ENCODE results near the gene CD300H.

CD300H gene

DNA sequence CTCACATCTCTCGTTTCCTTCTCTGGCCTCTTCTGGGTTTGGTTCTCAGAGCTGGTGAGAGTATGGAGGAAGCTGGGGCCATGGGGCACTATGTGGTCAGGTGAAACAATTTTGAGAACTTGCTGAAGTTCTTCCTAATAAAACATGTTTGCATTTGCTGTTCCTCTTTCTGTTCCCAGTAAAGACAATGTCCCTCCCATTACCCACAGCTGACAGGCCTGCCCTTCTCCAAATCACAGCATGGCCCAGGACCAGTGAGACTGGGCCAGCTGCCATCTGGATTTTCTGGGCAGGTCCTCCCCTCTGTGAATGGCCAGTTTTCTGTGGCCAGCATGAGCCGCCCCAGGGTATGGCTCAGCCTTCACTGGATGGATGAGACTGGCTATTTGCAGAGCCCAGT lies at the start of gene CD300H:
TSS of gene CD300H (minus strand) at position 113 of the 400 bp plus-strand sequence.
- H3K4me1 ChIP-seq (ENCODE audit: control insufficient read depth in 1 of 2, insufficient read depth in 2 of 2, low read length in 2 of 2): peaks cover 0 to 10% of the 10 kb centered on the region in 2 donors
- H3K27me3 ChIP-seq (ENCODE audit: control insufficient read depth in 1 of 2, insufficient read depth in 2 of 2, low read length in 2 of 2): peaks cover 0 to 14% of the 10 kb centered on the region in 2 donors
- H3K4me3 ChIP-seq (ENCODE audit: low read depth in 1 of 2, low read length in 2 of 2): no peak within 1 kb of the TSS
- H3K9ac ChIP-seq (ENCODE audit: low read depth in 1 of 2, low read length in 2 of 2): no peak within 1 kb of the TSS
- no peaks in the 10 kb centered on the region for H3K36me3 ChIP-seq (ENCODE audit: control insufficient read depth in 1 of 2, insufficient read depth in 2 of 2, low read length in 2 of 2)
- H3K9me3 ChIP-seq (ENCODE audit: control insufficient read depth in 1 of 2, low read length in 2 of 2): no peaks in the 10 kb centered on the region
- H3K27ac ChIP-seq (ENCODE audit: low read depth, low read length): no peak within 1 kb of the TSS

DNA sequence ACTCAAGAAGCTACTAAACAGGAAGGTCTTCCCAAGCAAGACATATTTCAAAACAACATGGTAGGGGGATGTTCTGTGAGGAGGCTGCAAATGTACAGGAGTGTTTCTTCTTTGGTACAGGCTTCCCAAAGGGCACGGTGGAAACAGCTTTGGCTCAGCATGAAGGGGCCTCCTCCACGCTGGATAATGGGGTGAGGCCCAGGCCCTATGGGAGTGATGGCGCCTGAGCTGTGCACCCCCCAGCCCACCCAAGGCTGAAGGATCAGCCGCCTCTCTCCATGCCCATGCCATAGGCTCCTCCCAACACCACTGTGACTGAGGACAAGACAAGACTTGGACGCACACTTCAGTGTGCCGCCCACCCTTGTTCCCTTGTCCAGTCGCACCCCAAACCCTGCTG lies 49.4 kb upstream of the CD300H start:
- Histone ChIP-seq H3K27me3 (ENCODE audit: control insufficient read depth in 1 of 2, insufficient read depth in 2 of 2, low read length in 2 of 2) (peaks cover 0 to 4% of the 10 kb centered on the region in 2 donors), H3K9me3 (ENCODE audit: control insufficient read depth in 1 of 2, low read length in 2 of 2) (no peaks in the 10 kb centered on the region), H3K4me1 (ENCODE audit: control insufficient read depth in 1 of 2, insufficient read depth in 2 of 2, low read length in 2 of 2) (no peaks in the 10 kb centered on the region), H3K9ac (ENCODE audit: low read depth in 1 of 2, low read length in 2 of 2) (no peak overlapping the region), H3K27ac (ENCODE audit: low read depth, low read length) (no peak overlapping the region), H3K36me3 (ENCODE audit: control insufficient read depth in 1 of 2, insufficient read depth in 2 of 2, low read length in 2 of 2) (no peaks in the 10 kb centered on the region), H3K4me3 (ENCODE audit: low read depth in 1 of 2, low read length in 2 of 2) (no peak overlapping the region)

DNA sequence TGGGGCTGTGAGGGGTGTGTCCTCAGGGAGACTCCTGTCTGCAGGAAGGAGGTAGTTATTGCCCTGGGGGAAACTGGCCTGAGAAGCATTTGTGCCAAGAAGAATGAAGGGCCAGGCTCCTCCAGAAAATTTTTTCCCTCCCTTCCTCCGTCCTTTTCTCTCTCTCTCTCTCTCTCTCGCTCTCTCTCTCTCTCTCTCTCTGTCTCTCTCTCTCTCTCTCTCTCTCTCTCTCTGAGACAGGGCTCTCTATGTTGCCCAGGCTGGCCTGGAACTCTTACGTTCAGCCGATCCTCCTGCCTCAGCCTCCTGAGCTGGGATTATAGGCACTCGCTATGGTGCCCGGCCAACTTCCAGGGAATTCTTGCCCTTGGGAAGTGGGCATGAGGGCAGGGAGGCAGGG lies 44.7 kb upstream of the CD300H start:
- no peak overlapping the region for H3K4me3 ChIP-seq (ENCODE audit: low read depth in 1 of 2, low read length in 2 of 2)
- H3K36me3 ChIP-seq (ENCODE audit: control insufficient read depth in 1 of 2, insufficient read depth in 2 of 2, low read length in 2 of 2): no peaks in the 10 kb centered on the region
- H3K9ac ChIP-seq (ENCODE audit: low read depth in 1 of 2, low read length in 2 of 2): no peak overlapping the region

DNA sequence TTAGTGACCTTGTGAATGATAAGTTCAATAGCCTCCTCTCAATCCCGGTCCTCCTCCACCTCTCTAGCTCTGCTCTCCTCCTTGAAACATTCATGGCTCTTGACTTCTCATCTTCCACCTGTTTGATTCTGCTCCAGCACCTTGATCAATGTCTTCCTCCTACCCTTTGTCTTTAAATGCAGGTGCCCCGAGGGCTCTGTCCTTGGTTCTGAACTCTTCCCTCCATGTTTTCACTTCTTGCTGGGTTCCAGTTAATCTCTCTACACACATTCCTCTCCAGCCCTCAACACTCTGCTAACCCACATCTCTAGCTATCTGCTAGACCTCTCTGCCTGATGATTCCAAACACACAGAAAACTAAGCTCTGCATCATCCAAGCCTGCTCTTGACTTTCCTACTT lies 42.8 kb upstream of the CD300H start:
- no peaks in the 10 kb centered on the region for H3K9me3 ChIP-seq (ENCODE audit: control insufficient read depth in 1 of 2, low read length in 2 of 2)
- H3K4me1 ChIP-seq (ENCODE audit: control insufficient read depth in 1 of 2, insufficient read depth in 2 of 2, low read length in 2 of 2): no peaks in the 10 kb centered on the region
- H3K9ac ChIP-seq (ENCODE audit: low read depth in 1 of 2, low read length in 2 of 2): no peak overlapping the region
- H3K36me3 ChIP-seq (ENCODE audit: control insufficient read depth in 1 of 2, insufficient read depth in 2 of 2, low read length in 2 of 2): no peaks in the 10 kb centered on the region
- H3K4me3 ChIP-seq (ENCODE audit: low read depth in 1 of 2, low read length in 2 of 2): no peak overlapping the region
- H3K27me3 ChIP-seq (ENCODE audit: control insufficient read depth in 1 of 2, insufficient read depth in 2 of 2, low read length in 2 of 2): peaks cover 0 to 9% of the 10 kb centered on the region in 2 donors
- H3K27ac ChIP-seq (ENCODE audit: low read depth, low read length): no peak overlapping the region

More for the DNA sequence above, 44.7 kb upstream of the CD300H start:
- Histone ChIP-seq H3K4me1 (ENCODE audit: control insufficient read depth in 1 of 2, insufficient read depth in 2 of 2, low read length in 2 of 2) (no peaks in the 10 kb centered on the region), H3K27ac (ENCODE audit: low read depth, low read length) (no peak overlapping the region), H3K9me3 (ENCODE audit: control insufficient read depth in 1 of 2, low read length in 2 of 2) (no peaks in the 10 kb centered on the region), H3K27me3 (ENCODE audit: control insufficient read depth in 1 of 2, insufficient read depth in 2 of 2, low read length in 2 of 2) (peaks cover 0 to 6% of the 10 kb centered on the region in 2 donors)

DNA sequence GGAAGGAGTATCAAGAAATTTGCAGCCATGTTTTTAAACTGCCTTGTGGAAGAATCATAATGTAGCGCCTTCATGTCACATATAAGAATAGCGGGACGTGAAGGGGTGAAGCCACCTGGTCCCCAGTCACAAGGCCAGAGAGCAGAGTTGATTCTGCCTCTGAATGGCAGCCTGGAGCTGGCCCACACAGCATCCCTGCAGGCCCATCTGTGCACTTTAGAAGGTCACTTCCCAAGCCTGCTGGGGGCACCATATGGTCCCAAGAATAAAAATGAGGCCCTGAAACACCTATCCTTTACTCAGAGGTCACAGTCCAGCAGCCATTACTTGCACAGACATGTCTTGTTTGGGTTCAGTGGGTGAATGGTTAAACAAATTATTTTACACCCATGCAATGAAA lies 41.2 kb upstream of the CD300H start:
- no peaks in the 10 kb centered on the region for H3K9me3 ChIP-seq (ENCODE audit: control insufficient read depth in 1 of 2, low read length in 2 of 2)
- H3K4me1 ChIP-seq (ENCODE audit: control insufficient read depth in 1 of 2, insufficient read depth in 2 of 2, low read length in 2 of 2): no peaks in the 10 kb centered on the region
- H3K36me3 ChIP-seq (ENCODE audit: control insufficient read depth in 1 of 2, insufficient read depth in 2 of 2, low read length in 2 of 2): no peaks in the 10 kb centered on the region
- no peak overlapping the region for H3K9ac ChIP-seq (ENCODE audit: low read depth in 1 of 2, low read length in 2 of 2)
- H3K27me3 ChIP-seq (ENCODE audit: control insufficient read depth in 1 of 2, insufficient read depth in 2 of 2, low read length in 2 of 2): peaks cover under 1 to 12% of the 10 kb centered on the region in 2 donors
- H3K27ac ChIP-seq (ENCODE audit: low read depth, low read length): no peak overlapping the region
- H3K4me3 ChIP-seq (ENCODE audit: low read depth in 1 of 2, low read length in 2 of 2): no peak overlapping the region

DNA sequence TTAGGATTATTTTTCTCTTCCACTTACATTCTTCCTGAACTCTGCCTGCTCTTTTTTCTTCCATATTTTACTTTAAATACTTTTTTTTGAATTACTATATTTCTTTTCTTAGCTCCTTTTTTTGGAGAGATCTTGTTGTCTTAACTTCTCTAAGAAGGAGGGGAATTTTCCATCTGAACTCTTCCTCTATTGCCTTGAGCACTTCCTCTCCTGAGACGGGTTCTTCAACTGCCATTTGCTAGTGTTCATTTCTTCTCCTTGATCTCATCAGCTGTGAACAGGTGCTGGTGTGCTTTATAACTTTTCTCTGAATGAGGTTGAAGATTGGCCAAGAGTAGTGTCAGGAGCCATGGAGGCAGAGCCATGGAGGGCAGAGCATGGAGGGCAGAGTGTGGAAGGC lies 39.9 kb upstream of the CD300H start:
- peaks cover 9 to 12% of the 10 kb centered on the region in 2 donors for H3K27me3 ChIP-seq (ENCODE audit: control insufficient read depth in 1 of 2, insufficient read depth in 2 of 2, low read length in 2 of 2)
- no peak overlapping the region for H3K4me3 ChIP-seq (ENCODE audit: low read depth in 1 of 2, low read length in 2 of 2)
- no peaks in the 10 kb centered on the region for H3K4me1 ChIP-seq (ENCODE audit: control insufficient read depth in 1 of 2, insufficient read depth in 2 of 2, low read length in 2 of 2)
- no peak overlapping the region for H3K27ac ChIP-seq (ENCODE audit: low read depth, low read length)
- no peaks in the 10 kb centered on the region for H3K9me3 ChIP-seq (ENCODE audit: control insufficient read depth in 1 of 2, low read length in 2 of 2)
- H3K9ac ChIP-seq (ENCODE audit: low read depth in 1 of 2, low read length in 2 of 2): no peak overlapping the region
- no peaks in the 10 kb centered on the region for H3K36me3 ChIP-seq (ENCODE audit: control insufficient read depth in 1 of 2, insufficient read depth in 2 of 2, low read length in 2 of 2)

DNA sequence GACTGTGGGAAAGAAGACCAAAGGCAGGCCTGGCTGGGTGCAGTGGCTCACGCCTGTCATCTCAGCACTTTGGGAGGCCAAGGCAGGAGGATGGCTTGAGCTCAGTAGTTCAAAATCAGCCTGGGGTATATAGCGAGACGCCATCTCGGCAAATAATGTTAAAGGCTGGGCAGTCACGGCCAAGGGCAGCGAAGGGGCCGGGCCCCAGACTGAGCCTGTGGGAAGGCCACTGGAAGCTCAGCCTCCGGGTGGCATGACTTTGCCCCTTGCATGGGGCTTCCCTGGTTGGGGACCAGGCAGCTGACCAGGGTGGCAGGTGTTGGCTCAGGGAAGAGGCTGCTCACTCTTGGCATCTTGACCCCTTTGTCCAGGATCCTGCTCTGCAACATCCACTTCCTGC lies 38.7 kb upstream of the CD300H start:
- no peaks in the 10 kb centered on the region for H3K4me1 ChIP-seq (ENCODE audit: control insufficient read depth in 1 of 2, insufficient read depth in 2 of 2, low read length in 2 of 2)
- H3K9me3 ChIP-seq (ENCODE audit: control insufficient read depth in 1 of 2, low read length in 2 of 2): no peaks in the 10 kb centered on the region
- H3K36me3 ChIP-seq (ENCODE audit: control insufficient read depth in 1 of 2, insufficient read depth in 2 of 2, low read length in 2 of 2): no peaks in the 10 kb centered on the region
- H3K27me3 ChIP-seq (ENCODE audit: control insufficient read depth in 1 of 2, insufficient read depth in 2 of 2, low read length in 2 of 2): peaks cover 10 to 12% of the 10 kb centered on the region in 2 donors
- H3K27ac ChIP-seq (ENCODE audit: low read depth, low read length): no peak overlapping the region
- no peak overlapping the region for H3K4me3 ChIP-seq (ENCODE audit: low read depth in 1 of 2, low read length in 2 of 2)
- H3K9ac ChIP-seq (ENCODE audit: low read depth in 1 of 2, low read length in 2 of 2): no peak overlapping the region

DNA sequence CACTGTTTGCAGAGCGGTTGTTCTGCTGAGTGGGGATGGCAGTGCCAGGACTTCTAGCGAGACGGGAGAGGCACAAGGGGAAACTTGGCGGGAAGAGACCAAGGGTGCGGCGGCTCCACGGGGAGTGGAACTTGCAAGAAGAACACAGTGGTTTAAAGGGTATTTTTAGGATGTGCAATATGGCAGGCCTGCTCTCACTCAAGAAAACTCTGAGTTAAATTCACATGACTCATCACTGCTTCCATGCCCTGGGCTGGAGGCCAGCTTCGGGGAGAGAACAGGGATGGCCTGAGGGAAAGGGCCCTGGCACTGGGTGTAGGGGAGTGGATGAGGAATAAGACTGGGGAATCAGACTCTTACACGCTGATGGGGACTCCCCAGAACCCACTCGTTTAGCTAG lies 38.1 kb upstream of the CD300H start:
- Histone ChIP-seq H3K4me3 (ENCODE audit: low read depth in 1 of 2, low read length in 2 of 2) (no peak overlapping the region), H3K9me3 (ENCODE audit: control insufficient read depth in 1 of 2, low read length in 2 of 2) (no peaks in the 10 kb centered on the region), H3K36me3 (ENCODE audit: control insufficient read depth in 1 of 2, insufficient read depth in 2 of 2, low read length in 2 of 2) (no peaks in the 10 kb centered on the region), H3K4me1 (ENCODE audit: control insufficient read depth in 1 of 2, insufficient read depth in 2 of 2, low read length in 2 of 2) (no peaks in the 10 kb centered on the region), H3K27ac (ENCODE audit: low read depth, low read length) (no peak overlapping the region), H3K27me3 (ENCODE audit: control insufficient read depth in 1 of 2, insufficient read depth in 2 of 2, low read length in 2 of 2) (peaks cover 10 to 12% of the 10 kb centered on the region in 2 donors), H3K9ac (ENCODE audit: low read depth in 1 of 2, low read length in 2 of 2) (no peak overlapping the region)

DNA sequence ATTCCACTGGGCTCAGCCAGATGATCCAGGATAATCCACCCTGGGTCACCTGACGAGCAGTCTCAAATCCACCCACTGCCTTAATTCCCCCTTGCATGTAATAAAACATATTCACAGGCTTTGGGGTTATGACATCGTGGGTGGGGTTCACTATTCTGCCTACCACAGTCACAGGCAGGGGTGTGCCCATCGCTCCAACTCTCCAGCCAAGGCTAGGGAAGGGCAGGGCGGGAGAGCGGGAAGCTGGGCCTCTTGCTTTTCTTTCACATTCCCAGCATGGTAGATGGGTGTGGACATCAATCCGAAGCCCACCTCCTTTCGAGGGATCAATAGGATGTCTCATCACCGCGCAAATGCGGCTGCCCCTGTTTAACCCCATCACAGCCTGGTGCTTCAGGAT lies 37.5 kb upstream of the CD300H start:
- Histone ChIP-seq H3K27me3 (ENCODE audit: control insufficient read depth in 1 of 2, insufficient read depth in 2 of 2, low read length in 2 of 2) (peaks cover 10 to 12% of the 10 kb centered on the region in 2 donors), H3K9me3 (ENCODE audit: control insufficient read depth in 1 of 2, low read length in 2 of 2) (no peaks in the 10 kb centered on the region), H3K9ac (ENCODE audit: low read depth in 1 of 2, low read length in 2 of 2) (no peak overlapping the region), H3K27ac (ENCODE audit: low read depth, low read length) (no peak overlapping the region), H3K4me1 (ENCODE audit: control insufficient read depth in 1 of 2, insufficient read depth in 2 of 2, low read length in 2 of 2) (no peaks in the 10 kb centered on the region), H3K36me3 (ENCODE audit: control insufficient read depth in 1 of 2, insufficient read depth in 2 of 2, low read length in 2 of 2) (no peaks in the 10 kb centered on the region), H3K4me3 (ENCODE audit: low read depth in 1 of 2, low read length in 2 of 2) (no peak overlapping the region)

DNA sequence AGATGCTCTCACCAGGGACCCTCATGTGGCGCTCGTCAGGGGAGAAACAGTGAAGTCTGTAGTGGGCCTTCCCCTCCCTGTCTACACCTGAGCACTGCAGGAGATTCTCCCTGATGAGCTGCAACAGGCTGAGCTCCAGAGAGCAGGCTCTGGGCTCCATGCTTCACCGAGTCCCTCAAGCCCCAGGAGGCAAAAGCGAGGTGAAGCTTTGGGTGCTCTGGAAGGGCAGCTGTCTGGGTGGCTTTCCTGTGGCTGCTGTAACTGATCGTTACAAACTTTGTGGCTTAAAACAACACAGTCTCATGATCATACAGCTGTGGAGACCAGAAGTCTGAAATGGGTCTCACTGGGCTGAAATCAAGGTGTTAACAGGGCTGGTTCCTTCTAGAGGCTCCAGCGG lies 36.9 kb upstream of the CD300H start:
- Histone ChIP-seq H3K27me3 (ENCODE audit: control insufficient read depth in 1 of 2, insufficient read depth in 2 of 2, low read length in 2 of 2) (peaks cover 10 to 12% of the 10 kb centered on the region in 2 donors), H3K9me3 (ENCODE audit: control insufficient read depth in 1 of 2, low read length in 2 of 2) (no peaks in the 10 kb centered on the region), H3K27ac (ENCODE audit: low read depth, low read length) (no peak overlapping the region), H3K36me3 (ENCODE audit: control insufficient read depth in 1 of 2, insufficient read depth in 2 of 2, low read length in 2 of 2) (no peaks in the 10 kb centered on the region), H3K4me1 (ENCODE audit: control insufficient read depth in 1 of 2, insufficient read depth in 2 of 2, low read length in 2 of 2) (no peaks in the 10 kb centered on the region), H3K4me3 (ENCODE audit: low read depth in 1 of 2, low read length in 2 of 2) (no peak overlapping the region), H3K9ac (ENCODE audit: low read depth in 1 of 2, low read length in 2 of 2) (no peak overlapping the region)

DNA sequence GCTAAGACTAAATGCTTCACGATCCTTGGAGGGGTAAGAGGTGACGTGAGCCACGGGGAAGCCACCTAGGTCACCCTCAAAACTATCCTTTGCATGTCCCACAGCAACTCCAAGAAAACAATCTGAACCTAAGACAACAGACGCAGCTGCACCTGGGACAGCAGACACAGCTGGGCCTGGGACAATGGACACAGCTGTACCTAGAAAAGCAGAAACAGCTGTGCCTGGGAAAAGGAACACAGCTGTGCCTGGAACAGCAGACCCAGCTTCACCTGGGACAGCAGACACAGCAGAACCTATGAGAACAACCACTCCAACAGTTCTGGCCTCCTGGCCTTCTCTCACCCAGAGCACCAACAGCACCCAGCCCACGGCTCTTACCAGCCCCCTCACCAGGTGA lies 36.4 kb upstream of the CD300H start:
- H3K9me3 ChIP-seq (ENCODE audit: control insufficient read depth in 1 of 2, low read length in 2 of 2): no peaks in the 10 kb centered on the region
- no peak overlapping the region for H3K27ac ChIP-seq (ENCODE audit: low read depth, low read length)
- no peaks in the 10 kb centered on the region for H3K36me3 ChIP-seq (ENCODE audit: control insufficient read depth in 1 of 2, insufficient read depth in 2 of 2, low read length in 2 of 2)
- H3K4me3 ChIP-seq (ENCODE audit: low read depth in 1 of 2, low read length in 2 of 2): no peak overlapping the region
- no peak overlapping the region for H3K9ac ChIP-seq (ENCODE audit: low read depth in 1 of 2, low read length in 2 of 2)
- H3K4me1 ChIP-seq (ENCODE audit: control insufficient read depth in 1 of 2, insufficient read depth in 2 of 2, low read length in 2 of 2): no peaks in the 10 kb centered on the region
- peaks cover 11 to 12% of the 10 kb centered on the region in 2 donors for H3K27me3 ChIP-seq (ENCODE audit: control insufficient read depth in 1 of 2, insufficient read depth in 2 of 2, low read length in 2 of 2)

Data from duodenal mucosa (tissue), 2 donors.